IMR-90 (cell line): ENCODE results near the gene AGTPBP1. TPM values are rescaled to one million over a fixed set of nuclear protein-coding genes. Genes with fewer than 3 reads are reported as not detected.
"Not testable (repeated sequence)": the region's sequence is repeated elsewhere in the genome, so short reads cannot be mapped to it uniquely, and the experiment has no call there.

Experiments used
- ATAC-seq: fragments of 200-7000 bp; cut with Tn5 transposase; 2 replicates; pipeline ENCODE4 v1.9.1; 2020; ENCODE audit warnings: low read depth, mild to moderate bottlenecking, moderate library complexity
- BruUV-seq: library from RNA; stranded (reverse); fragments of 400-500 nt; replicated peaks from 2 replicates; lab custom pipeline; 2021; lab: Mats Ljungman, UMichigan
- CTCF ChIA-PET: fragments of 300-600 bp; formaldehyde crosslinking; extraction: SDS; loops from one replicate; lab custom pipeline; 2021; ENCODE audit warnings: antibody characterized with exemption; lab: Yijun Ruan, JAX
- POLR2A ChIA-PET: fragments of 300-600 bp; sonication (Branson Sonifier 250); formaldehyde crosslinking; loops from one replicate; lab custom pipeline; 2022; ENCODE audit warnings: antibody characterized with exemption; ENCODE audit not compliant: unreplicated experiment; lab: Charles Lee
- DNase-seq: peaks from one replicate; pipeline ENCODE4 v3.0.0; 2013
- H2AFZ ChIP-seq: replicated peaks from 2 replicates; pipeline ENCODE3; 2013; ENCODE audit warnings: low read length, mild to moderate bottlenecking; ENCODE audit not compliant: poor library complexity
- H2AK5ac ChIP-seq: 2 replicates; pipeline ENCODE4 v1.6.1; 2013; ENCODE audit warnings: low read depth, low read length, inconsistent platforms
- H2AK9ac ChIP-seq: replicated peaks from 2 replicates; pipeline ENCODE3; 2013; ENCODE audit warnings: mild to moderate bottlenecking, low read depth, low read length, moderate library complexity; ENCODE audit not compliant: poor library complexity
- H2BK120ac ChIP-seq: 2 replicates; pipeline ENCODE4 v1.6.1; 2013; ENCODE audit warnings: low read depth, low read length, inconsistent platforms
- H2BK15ac ChIP-seq: 3 replicates; pipeline ENCODE4 v1.6.1; 2013; ENCODE audit warnings: low read depth, low read length, inconsistent platforms
- H2BK20ac ChIP-seq: 2 replicates; pipeline ENCODE4 v1.6.1; 2013; ENCODE audit warnings: low read depth, mild to moderate bottlenecking, inconsistent platforms, low read length, moderate library complexity
- H2BK5ac ChIP-seq: 2 replicates; pipeline ENCODE4 v1.6.1; 2013; ENCODE audit warnings: mild to moderate bottlenecking, low read depth, low read length, inconsistent platforms; ENCODE audit not compliant: poor library complexity, severe bottlenecking
- H3K14ac ChIP-seq: replicated peaks from 2 replicates; pipeline ENCODE4 v1.6.1; 2013; ENCODE audit warnings: low read depth, low read length, inconsistent platforms
- H3K18ac ChIP-seq: 2 replicates; pipeline ENCODE4 v1.6.1; 2013; ENCODE audit warnings: low read depth, low read length, control low read depth
- H3K23ac ChIP-seq: 2 replicates; pipeline ENCODE4 v1.6.1; 2013; ENCODE audit warnings: low read depth, low read length, inconsistent platforms
- H3K27ac ChIP-seq: 2 replicates; pipeline ENCODE4 v1.5.1; 2013; ENCODE audit warnings: mild to moderate bottlenecking, control low read depth, low read length; ENCODE audit not compliant: insufficient read depth
- H3K27me3 ChIP-seq: 2 replicates; pipeline ENCODE4 v1.6.1; 2013; ENCODE audit warnings: low read length; ENCODE audit not compliant: control insufficient read depth, insufficient read depth
- H3K36me3 ChIP-seq: 2 replicates; pipeline ENCODE4 v1.6.1; 2013; ENCODE audit warnings: low read length, mixed read lengths; ENCODE audit not compliant: control insufficient read depth, insufficient read depth
- H3K4ac ChIP-seq: 2 replicates; pipeline ENCODE4 v1.6.1; 2013; ENCODE audit warnings: low read depth, low read length, inconsistent platforms
- H3K4me1 ChIP-seq: 2 replicates; pipeline ENCODE4 v1.6.1; 2013; ENCODE audit warnings: low read length, mixed read lengths; ENCODE audit not compliant: control insufficient read depth, insufficient read depth
- H3K4me2 ChIP-seq: 2 replicates; pipeline ENCODE4 v1.6.1; 2013; ENCODE audit warnings: low read depth, mild to moderate bottlenecking, control low read depth, low read length, moderate library complexity
- H3K4me3 ChIP-seq: 2 replicates; pipeline ENCODE4 v1.5.1; 2013; ENCODE audit warnings: low read depth, mild to moderate bottlenecking, control low read depth, low read length, moderate library complexity; ENCODE audit not compliant: insufficient read depth
- H3K56ac ChIP-seq: 2 replicates; pipeline ENCODE4 v1.6.1; 2013; ENCODE audit warnings: low read length, inconsistent platforms; ENCODE audit not compliant: insufficient read depth; ENCODE audit errors: extremely low read depth
- H3K79me1 ChIP-seq, 2 experiments: 2 replicates each; pipeline ENCODE4 v1.6.1; 2013; ENCODE audit warnings: low read length in 2 of 2, inconsistent platforms in 1 of 2, low read depth in 1 of 2
- H3K9ac ChIP-seq: 2 replicates; pipeline ENCODE4 v1.6.1; 2013; ENCODE audit warnings: low read depth, low read length, control low read depth
- H3K9me1 ChIP-seq: 2 replicates; pipeline ENCODE4 v1.6.1; 2013; ENCODE audit warnings: low read length, inconsistent platforms; ENCODE audit not compliant: insufficient read depth
- H3K9me3 ChIP-seq: 2 replicates; pipeline ENCODE4 v1.6.1; 2013; ENCODE audit warnings: low read length; ENCODE audit not compliant: control insufficient read depth, insufficient read depth
- H4K20me1 ChIP-seq: 2 replicates; pipeline ENCODE4 v1.6.1; 2013; ENCODE audit warnings: low read length, inconsistent platforms; ENCODE audit not compliant: insufficient read depth
- H4K5ac ChIP-seq: 2 replicates; pipeline ENCODE4 v1.6.1; 2013; ENCODE audit warnings: mild to moderate bottlenecking, low read depth, low read length, control low read depth
- H4K8ac ChIP-seq, 2 experiments: 2 replicates each; pipeline ENCODE4 v1.6.1; 2013; ENCODE audit warnings: low read depth in 2 of 2, low read length in 2 of 2, control low read depth in 1 of 2, inconsistent platforms in 1 of 2
- H4K91ac ChIP-seq: 2 replicates; pipeline ENCODE4 v1.6.1; 2013; ENCODE audit warnings: low read depth, low read length, inconsistent platforms; ENCODE audit not compliant: insufficient read depth
- WGBS, 2 experiments: methylation state at CpG; one replicate each; pipeline versions ENCODE4 v1.1.5 to v1.1.7; 2013; ENCODE audit warnings: missing lambda C conversion rate in 2 of 2; ENCODE audit not compliant: insufficient read length in 1 of 2; ENCODE audit errors: extremely low coverage in 2 of 2; 5-methylcytosine and 5-hydroxymethylcytosine counted together
- dilution Hi-C: fragments of 300-500 bp; cut with HindIII; formaldehyde crosslinking; loops from one replicate; pipeline ENCODE4 v1.14.3; 2018; ENCODE audit warnings: low sequenced_read_pairs; ENCODE audit not compliant: unreplicated experiment
- in situ Hi-C: fragments of 300-500 bp; cut with MboI; formaldehyde crosslinking; loops from 3 replicates; pipeline ENCODE4 v1.14.3; 2019; ENCODE audit warnings: low sequenced_read_pairs, inconsistent platforms, mixed read lengths
- intact Hi-C: fragments of 100-400 bp; cut with micrococcal nuclease; formaldehyde crosslinking; loops from 2 replicates; pipeline ENCODE4 v1.10.0; 2022
- polyA plus RNA-seq, 3 experiments: library from polyadenylated mRNA; depleted of rRNA; stranded (reverse); fragments of >200 nt; gene quantifications; 2 replicates each; pipeline ENCODE4 v1.2.3, GENCODE V29; 2012; ENCODE audit warnings: low replicate concordance in 1 of 3
- total RNA-seq: library from RNA; depleted of rRNA; stranded (reverse); fragments of >200 nt; gene quantifications from 2 replicates; pipeline ENCODE4 v1.2.3, GENCODE V29; 2012

AGTPBP1 gene
- total and polyA plus RNA-seq, 2 of the 4 experiments (the other 2 are of a cell fraction): 3.3 to 9.0 TPM

- H3K9me3 ChIP-seq, H4K5ac ChIP-seq, H2AFZ ChIP-seq, H3K56ac ChIP-seq, H2BK120ac ChIP-seq, H3K23ac ChIP-seq, POLR2A ChIA-PET, dilution Hi-C loops, CTCF ChIA-PET, intact Hi-C loops, H3K4ac ChIP-seq, H2AK9ac ChIP-seq, ATAC-seq, H3K4me2 ChIP-seq, H3K4me1 ChIP-seq, H3K14ac ChIP-seq, H2BK15ac ChIP-seq, H4K8ac ChIP-seq, H3K79me1 ChIP-seq, H4K91ac ChIP-seq, H3K36me3 ChIP-seq, H2BK20ac ChIP-seq, DNase-seq, H3K27ac ChIP-seq, H4K20me1 ChIP-seq, H3K27me3 ChIP-seq, BruUV-seq, H3K4me3 ChIP-seq, H3K9ac ChIP-seq, H2AK5ac ChIP-seq, in situ Hi-C loops, H3K9me1 ChIP-seq, H2BK5ac ChIP-seq, H3K18ac ChIP-seq: not testable (repeated sequence)
- no CpG with 5 or more reads among the region's 4 CpGs for WGBS, 2 experiments
Measured at GRCh38 chr9:85717818-85718217, 23.9 kb downstream of the AGTPBP1 start.
